ENCODE results near the gene MED29.
A peak's percentile ranks its signal among the peaks of the same experiment; 100 is the strongest.

Gene MED29

GRCh38 chr19:39433480-39434079, 42.4 kb downstream of the MED29 start:
- DNase-seq, result no peak

GRCh38 chr19:39434123-39435076, 43.2 kb downstream of the MED29 start:
- DNase-seq, result no peak

GRCh38 chr19:39435499-39436349, 44.5 kb downstream of the MED29 start, which contains the start of gene RPS16:
TSS of gene RPS16 (minus strand) at chr19:39435949. CDS start at chr19:39435895, 54 bp downstream.
- peak; percentile 98 to 99 for DNase-seq

DNA sequence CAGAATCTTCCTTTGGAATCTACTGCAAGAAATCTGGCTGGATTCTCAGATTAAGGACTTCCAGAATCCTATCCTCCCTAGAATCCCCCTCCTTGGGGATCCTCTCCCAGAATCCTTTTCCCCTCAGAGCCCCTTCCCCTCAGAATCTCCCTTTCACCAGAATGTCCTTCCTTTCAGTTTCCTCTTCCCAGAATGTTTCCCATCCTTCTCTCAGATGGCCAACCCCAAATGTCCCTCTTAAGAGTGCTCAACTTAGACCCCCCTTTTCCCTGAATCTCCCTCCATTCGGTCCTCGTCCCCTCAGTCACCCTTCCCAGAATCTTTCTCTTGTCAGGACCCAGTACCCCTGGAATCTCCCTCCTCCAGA, 45.2 kb downstream of the MED29 start:
- DNase-seq, result no peak

DNA sequence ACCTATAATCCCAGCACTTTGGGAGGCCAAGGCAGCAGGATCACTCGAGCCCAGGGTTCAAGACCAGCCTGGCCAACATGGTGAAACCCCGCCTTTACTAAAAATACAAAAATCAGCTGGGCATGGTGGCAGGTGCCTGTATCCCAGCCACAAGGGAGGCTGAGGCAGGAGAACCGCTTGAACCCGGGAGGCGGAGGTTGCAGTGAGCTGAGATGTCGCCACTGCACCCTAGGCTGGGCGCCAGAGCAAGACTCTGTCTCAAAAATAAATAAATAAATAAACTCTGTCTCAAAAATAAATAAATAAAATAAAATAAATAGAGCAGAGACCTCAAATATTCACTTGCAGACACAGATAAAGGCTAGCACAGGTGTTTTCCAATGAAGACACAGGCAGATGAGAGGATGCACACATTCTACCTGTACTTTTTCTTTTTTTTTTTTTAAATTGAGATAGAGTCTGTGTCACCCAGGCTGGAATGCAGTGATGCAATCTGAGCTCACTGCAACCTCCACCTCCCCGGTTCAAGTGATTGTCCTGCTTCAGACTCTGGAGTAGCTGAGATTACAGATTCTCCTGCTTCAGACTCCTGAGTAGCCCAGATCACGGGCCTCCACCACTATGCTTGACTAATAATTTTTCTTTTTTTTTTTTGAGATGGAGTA, 47.2 kb downstream of the MED29 start:
- no peak for DNase-seq

DNA sequence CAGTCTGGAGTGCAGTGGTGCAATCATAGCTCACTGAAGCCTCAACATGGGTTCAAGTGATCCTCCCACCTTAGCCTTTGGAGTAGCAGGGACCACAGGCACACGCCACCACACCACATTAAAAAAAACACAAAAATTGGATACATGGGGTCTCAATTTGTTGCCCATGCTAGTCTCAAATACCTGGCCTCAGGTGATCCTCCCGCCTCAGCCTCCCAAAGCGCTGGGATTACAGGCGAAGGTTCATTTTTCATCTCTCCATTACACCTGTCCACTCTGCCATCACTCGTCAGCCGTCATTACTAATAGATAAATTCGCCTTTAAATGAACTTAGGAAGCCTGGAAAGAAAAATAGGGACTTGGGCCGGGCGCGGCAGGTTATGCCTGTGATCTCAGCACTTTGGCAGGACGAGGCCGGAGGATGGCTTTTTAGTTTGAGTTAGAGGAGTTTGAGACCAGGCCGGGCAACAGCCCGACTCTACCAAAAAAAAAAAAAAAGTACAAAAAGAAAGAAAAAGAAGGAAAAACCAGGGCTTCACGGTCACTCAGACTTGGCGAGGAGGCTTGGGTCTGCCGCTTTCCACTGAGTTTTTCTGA, 53.5 kb downstream of the MED29 start:
- no peak for DNase-seq

- peak; percentile 98 to 99 for DNase-seq
These were observed 54.3 kb downstream of the MED29 start, which contains the start of gene SUPT5H for GRCh38 chr19:39445196-39446111. TSS of gene SUPT5H (plus strand) at chr19:39445582. CDS start at chr19:39445891, 309 bp downstream.

DNA sequence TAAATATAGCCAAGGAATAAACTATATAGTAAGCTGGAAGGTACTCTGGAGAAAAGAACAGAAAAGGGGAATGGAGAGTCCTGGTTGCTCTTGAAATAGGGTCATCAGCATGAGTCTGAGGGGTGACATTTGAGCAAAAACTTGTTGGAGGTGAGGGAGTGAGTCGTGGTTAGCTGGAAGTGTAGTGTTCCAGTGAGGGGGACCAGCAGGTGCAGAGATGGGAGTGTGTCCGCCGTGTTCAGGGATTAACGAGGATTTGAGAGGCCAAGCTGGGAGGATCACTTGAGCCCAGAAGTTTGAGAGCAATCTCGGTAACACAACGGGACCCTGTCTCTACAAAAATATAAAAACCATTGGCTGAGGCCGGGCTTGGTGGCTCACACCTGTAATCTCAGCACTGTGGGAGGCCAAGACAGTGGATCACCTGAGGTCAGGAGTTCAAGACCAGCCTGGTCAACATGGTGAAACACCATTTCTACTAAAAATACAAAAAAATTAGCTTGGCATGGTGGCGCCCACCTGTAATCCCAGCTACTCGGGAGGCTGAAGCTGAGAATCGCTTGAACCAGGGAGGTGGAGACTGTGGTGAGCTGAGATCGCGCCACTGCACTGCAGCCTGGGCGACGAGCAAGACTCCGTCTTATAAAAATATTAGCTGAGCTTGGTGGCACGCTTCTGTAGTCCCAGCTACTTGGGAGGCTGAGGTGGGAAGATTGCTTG, 55.3 kb downstream of the MED29 start:
- peak; percentile 7 to 35 for DNase-seq

- DNase-seq, result no peak
These were observed 57.1 kb downstream of the MED29 start for GRCh38 chr19:39448271-39448670.

DNA sequence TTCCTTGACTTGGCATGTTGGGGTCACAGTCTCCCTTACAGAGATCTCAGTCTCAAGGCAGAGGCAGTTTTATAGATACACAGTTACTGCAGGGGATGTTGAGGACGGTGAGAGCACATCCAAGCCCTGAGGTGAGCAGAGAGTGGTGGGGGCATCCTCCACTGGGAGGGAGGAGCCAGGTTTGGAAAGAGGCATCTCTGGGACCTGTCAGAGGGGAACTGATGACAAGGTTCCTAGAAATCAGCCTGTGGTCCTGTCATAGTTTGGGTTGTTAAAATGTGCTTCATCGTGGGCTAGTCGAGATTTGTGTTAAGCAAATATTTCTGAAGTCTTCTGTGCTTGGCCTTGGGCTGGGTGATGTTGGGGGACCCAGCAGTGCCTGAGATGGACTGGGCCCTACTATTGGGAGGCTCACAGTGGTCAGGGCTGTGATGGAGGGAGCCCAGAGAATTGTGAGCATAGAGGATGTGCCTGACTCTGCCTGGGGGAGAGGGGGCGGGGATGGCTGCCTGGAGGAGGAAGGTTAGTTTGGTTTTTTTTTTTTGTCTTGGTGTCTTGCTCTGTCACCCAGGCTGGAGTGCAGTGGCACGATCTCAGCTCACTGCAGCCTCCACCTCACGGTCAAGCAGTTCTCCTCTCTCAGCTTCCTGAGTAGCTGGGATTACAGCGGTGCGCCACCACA, 58.1 kb downstream of the MED29 start:
- DNase-seq, result no peak
